Embryonic facial prominence (tissue), 1 donor: ENCODE measurements around the gene ZNF654.
"Not testable (repeated sequence)": the region's sequence is repeated elsewhere in the genome, so short reads cannot be mapped to it uniquely, and the experiment has no call there.

Experiments
- DNase-seq: peaks from one replicate; pipeline ENCODE4 v3.0.0-alpha.2; 2016; ENCODE audit errors: extremely low spot score

Gene ZNF654

DNA sequence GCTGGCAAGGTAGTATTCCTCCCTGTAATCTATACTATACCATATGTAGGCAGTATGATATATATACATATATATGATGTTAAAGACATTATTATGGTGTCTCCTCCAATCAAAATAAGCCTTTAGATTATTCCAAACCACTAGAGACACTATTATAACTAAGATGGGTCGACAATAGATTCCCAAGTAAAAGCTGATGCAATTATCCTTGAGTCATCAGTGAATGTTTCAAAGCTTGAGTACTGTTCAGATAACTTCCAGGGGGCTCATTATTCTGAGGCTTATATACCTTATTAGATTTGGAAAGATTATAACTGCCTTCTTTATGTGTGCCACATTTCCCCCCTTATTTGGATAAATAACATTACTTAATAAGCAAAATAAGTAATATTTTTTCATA is 78.8 kb downstream of the ZNF654 start:
- no peak for DNase-seq

- peak; percentile 64 for DNase-seq
Observed at GRCh38 chr3:88141458-88142083, 82.5 kb downstream of the ZNF654 start.

- DNase-seq: no peak
Observed at GRCh38 chr3:88142094-88142624, 83.1 kb downstream of the ZNF654 start.

GRCh38 chr3:88147261-88147660 is 88.2 kb downstream of the ZNF654 start:
- DNase-seq: no peak

- no peak for DNase-seq
Observed at GRCh38 chr3:88148651-88149050, 89.6 kb downstream of the ZNF654 start.

- DNase-seq: no peak
Observed at GRCh38 chr3:88149101-88149508, 90.0 kb downstream of the ZNF654 start.

DNA sequence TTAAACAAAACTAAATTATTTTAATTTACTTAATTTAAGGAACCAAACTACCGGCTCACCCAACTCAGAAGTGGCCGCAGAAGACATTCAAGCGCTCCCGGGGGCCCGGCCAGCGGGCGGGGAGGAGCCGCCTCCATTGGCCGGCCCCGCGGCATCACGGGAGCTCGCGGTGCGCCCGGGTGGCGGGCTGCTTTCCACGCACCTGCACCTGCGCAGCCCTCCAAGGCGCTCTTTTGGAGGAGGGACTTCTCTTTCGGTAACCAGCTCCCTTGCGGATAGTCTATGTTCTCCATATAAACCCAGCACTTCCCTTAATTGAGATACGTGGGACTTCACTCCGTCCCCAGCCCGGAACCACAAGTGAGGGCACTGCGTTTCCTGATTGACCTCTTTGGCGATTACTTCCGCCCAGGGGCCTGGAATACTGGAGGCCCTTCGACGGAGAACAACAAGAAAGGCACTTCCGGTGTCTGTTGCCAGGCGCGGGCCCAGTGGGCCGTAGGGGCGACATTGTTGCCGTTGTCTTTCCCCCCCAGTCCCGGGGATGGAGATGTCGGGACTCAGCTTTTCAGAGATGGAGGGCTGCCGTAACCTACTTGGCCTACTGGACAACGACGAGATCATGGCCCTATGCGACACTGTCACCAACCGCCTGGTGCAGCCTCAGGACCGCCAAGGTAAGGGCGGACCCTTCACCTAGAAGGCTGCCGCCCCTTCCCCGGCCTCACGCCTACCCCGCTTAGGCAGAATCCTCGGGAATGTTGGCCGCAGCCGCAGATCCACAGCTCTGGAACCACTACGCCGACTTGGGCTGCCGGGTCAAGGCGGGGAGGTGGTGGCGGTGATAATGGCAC is 90.7 kb downstream of the ZNF654 start, which contains the start of gene C3orf38:
Gene C3orf38 (plus strand): TSS at position 451 of the 854 bp plus-strand sequence. CDS start 94 bp downstream, at position 545.
- DNase-seq: peak; percentile 77

DNA sequence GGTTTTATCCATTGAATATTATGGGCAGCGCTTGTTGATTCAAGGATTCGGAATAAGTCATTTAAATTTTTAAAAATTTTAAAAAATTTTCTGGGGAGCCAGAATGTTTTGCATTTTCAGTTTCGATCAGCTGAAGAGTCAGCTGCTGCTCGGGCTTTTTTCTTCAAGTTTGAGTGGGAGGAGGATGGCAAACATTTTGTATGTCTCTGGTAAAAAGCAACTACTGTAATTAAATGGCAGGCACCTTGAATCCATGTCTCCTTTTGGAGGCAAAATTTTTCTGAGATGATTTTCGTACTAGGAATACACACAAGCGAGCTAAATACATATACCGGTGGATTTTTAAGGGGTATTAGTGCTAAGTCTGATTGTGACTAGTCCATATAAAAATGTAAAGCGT is 91.3 kb downstream of the ZNF654 start:
- DNase-seq: no peak

DNA sequence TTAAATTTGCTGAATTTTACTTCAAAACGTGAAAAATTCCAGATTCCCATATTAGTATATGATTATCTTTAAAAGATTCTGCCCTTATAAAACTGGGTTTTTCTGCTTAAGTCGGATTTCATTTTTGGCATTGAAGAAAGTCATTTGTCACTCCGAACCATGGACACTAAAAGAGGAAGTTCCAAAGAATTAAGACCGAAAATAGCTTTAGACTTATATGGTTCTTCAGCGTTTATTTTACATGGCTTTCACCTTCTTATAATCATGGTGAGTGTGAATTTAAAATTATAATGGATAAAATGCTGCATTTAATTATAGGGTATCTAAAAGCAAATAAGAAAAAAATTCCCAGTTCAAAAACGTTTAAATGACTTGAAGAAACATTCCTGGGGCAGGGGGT is 91.8 kb downstream of the ZNF654 start:
- DNase-seq: no peak

DNA sequence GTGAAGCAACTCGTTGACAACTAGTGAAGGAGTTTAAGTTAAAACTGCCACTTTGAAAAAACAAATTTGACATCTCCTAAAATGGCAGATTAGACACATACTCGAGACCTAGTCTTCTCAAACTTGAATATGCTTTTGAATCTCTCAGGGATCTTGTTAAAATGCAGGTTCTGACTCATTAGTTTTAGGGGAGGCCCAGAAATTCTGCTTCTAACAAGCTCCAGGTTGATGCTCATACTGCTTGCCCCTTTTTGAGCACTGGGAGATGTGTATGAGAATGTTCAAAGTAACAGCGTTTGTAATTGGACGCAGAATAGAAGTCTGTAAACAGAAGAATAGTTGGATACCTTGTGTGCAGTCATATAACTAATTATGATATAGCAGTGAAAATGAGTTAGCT is 92.3 kb downstream of the ZNF654 start:
- no peak for DNase-seq

DNA sequence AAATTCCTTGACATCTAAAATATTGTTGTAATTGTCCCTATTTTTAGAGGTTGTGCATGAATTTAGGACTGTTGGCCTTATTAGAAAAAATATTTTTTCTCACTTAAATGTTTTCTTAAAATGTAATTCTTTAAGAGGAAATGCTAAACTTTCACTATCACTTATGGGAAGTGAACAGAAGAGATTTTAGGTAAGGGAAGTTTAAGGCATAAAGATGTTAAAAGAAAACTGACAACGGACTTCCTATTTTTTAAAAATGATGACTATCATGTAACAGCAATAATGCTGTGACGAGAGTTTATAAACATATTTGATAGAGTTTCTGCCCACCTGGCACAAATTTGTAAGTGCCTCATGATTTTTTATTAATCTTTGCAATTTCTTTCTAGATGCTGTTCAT is 93.8 kb downstream of the ZNF654 start:
- no peak for DNase-seq

DNA sequence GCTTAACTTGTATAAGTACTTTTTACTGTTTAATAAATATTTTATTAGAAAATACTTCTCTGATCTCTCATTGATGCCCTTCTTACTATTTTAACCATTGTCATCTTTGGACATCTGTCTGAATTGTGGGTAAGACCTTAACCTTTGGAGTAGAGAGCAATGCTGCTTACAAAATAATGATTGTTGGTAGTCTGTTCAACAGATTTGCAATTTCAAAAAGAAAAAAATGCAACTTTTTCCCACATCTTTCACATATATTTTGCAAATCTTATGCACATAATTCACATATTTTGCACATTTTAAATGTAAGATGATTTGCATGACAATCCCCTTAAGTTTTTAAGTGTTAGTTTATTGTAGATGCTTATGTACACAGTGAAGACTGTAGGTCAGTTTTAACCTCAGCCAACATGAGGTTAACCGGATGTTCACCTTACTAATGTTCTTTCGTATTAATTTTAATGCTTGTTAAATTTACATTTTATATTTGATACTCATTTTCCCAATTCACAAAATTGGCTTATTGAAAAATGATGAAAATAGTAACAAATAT is 107.4 kb downstream of the ZNF654 start:
- no peak for DNase-seq

- DNase-seq: no peak
Observed at GRCh38 chr3:88167173-88167572, 108.1 kb downstream of the ZNF654 start.

GRCh38 chr3:88167704-88168103 is 108.6 kb downstream of the ZNF654 start:
- DNase-seq: no peak

GRCh38 chr3:88168171-88168570 is 109.1 kb downstream of the ZNF654 start:
- DNase-seq: no peak

DNA sequence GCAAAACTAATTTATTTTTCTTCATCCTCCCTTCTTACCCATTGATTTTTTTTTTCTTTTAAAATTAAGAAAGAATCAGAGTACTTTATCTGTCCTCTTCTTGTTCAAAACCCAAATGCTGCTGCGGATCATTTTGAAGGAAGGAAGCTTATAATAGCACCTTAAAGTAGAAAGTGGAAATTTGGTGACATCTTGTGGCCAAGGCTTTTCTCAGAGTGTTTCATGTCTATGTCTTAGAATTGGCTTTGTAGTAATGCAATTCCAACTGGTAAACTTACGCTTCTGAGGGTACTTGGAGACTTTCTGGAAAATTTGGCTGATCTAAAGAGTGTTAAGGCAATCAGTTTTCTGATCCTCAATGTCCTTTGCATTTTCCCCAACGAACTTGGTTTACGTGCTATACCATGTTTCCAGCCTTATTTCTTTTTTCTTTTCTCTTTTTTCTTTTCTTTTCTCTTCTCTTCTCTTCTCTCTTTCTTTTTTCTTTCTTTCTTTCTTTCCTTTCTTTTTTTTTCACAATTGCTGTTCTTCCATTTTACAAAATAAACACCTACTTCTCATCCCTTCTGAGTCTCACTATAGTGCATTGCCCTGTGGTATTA is 121.4 kb downstream of the ZNF654 start:
- DNase-seq: peak; percentile 22

- DNase-seq: not testable (repeated sequence)
Observed at GRCh38 chr3:88182165-88182918, 123.3 kb downstream of the ZNF654 start.

DNA sequence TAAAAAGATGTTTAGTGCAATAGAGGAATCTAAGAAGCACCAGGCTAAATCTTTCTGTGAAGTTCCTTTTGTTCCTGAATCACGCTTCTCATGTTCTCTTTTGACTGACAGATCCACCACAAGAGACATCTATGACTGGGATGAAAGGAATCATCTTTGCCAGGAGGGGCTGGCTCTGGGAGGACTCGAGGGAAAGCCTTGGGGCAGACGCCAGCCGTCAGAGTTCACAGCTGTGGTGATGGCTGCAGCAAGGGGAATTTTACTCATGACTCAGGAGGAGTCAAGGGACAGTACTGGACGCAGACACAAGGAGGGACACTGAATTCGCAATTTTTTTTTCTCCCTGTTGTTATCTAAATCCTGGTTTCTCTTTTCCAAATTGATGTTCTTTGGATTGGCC is 129.4 kb downstream of the ZNF654 start:
- DNase-seq: no peak

- no peak for DNase-seq
Observed at GRCh38 chr3:88189361-88189810, 130.3 kb downstream of the ZNF654 start.

DNA sequence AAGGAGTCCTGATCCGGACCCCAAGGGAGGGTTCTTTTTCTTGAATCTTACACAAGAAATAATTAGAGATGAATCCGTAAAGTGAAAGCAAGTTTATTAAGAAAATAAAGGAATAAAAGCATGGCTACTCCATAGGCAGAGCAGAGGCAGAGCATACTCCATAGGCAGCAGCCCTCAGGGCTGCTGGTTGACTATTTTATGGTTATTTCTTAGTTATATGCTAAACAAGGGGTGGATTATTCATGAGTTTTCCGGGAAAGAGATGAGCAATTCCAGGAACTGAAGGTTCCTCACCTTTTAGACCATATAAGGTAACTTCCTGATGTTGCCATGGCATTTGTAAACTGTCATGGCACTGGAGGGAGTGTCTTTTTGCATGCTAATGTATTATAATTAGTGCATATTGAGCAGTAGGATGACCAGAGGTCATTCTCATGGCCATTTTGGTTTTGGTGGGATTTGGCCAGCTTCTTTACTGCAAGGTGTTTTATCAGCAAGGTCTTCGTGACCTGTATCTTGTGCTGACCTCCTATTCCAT is 132.9 kb downstream of the ZNF654 start:
- no peak for DNase-seq

- no peak for DNase-seq
Observed at GRCh38 chr3:88192631-88193030, 133.6 kb downstream of the ZNF654 start.
